GM13976 (cell line): ENCODE measurements around the gene PDCD1.

ENCODE experiments used
- DNase-seq: peaks from one replicate; pipeline ENCODE4 v3.0.0; 2012; ENCODE audit warnings: low spot score
- in situ Hi-C: fragments of 300-500 bp; cut with MboI; formaldehyde crosslinking; loops from one replicate; pipeline ENCODE4 v1.12.0; 2022; ENCODE audit warnings: low sequenced_read_pairs, mixed read lengths, inconsistent platforms; ENCODE audit not compliant: unreplicated experiment
- TF ChIP-seq, protein P1 (sequence below): IDR thresholded peaks from 2 replicates; pipeline ENCODE4 v1.5.1; 2012; ENCODE audit warnings: borderline replicate concordance, mild to moderate bottlenecking; ENCODE audit not compliant: insufficient read depth; ENCODE audit errors: extremely low read depth, missing control alignments, control extremely low read depth

The PDCD1 gene

DNA sequence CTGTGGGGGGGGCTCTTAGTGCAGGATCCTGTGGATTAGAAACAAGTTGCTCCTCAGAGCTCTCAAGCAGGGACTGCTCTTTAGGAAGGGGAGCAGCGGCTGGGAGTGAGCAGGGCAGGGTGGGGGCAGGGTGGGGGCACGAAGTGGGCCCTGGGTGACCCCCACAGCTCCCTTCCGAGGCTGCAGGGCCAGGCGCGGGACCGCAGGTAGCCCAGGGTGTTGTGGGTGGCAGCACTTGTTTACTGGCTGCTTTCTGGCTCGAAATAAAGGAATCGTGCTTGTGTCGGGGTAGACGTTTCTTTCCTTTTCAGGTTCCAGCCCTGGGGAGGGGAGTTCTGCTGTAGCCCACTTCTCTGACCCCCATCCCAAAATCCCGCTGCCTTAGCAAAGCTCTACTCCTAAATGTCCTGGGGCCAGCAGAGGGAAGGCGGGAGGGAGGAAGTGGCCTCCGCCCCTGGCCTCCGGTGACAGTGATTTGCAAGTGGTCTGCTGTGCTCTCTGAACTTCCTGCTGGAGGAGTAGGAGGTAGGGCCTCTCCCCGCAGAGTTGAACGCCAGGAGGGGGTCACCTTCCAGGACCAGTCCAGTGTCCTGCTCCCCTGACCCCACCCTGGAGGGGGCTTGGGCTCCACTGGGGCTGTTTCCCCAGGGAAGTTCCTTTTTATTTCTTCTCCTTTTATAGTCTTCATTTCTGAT, 41.4 kb downstream of the PDCD1 start:
- TF ChIP-seq, protein P1, sequence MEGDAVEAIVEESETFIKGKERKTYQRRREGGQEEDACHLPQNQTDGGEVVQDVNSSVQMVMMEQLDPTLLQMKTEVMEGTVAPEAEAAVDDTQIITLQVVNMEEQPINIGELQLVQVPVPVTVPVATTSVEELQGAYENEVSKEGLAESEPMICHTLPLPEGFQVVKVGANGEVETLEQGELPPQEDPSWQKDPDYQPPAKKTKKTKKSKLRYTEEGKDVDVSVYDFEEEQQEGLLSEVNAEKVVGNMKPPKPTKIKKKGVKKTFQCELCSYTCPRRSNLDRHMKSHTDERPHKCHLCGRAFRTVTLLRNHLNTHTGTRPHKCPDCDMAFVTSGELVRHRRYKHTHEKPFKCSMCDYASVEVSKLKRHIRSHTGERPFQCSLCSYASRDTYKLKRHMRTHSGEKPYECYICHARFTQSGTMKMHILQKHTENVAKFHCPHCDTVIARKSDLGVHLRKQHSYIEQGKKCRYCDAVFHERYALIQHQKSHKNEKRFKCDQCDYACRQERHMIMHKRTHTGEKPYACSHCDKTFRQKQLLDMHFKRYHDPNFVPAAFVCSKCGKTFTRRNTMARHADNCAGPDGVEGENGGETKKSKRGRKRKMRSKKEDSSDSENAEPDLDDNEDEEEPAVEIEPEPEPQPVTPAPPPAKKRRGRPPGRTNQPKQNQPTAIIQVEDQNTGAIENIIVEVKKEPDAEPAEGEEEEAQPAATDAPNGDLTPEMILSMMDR, result no peak
- in situ Hi-C loops, result no loop called here
- DNase-seq, result peak; percentile 66

DNA sequence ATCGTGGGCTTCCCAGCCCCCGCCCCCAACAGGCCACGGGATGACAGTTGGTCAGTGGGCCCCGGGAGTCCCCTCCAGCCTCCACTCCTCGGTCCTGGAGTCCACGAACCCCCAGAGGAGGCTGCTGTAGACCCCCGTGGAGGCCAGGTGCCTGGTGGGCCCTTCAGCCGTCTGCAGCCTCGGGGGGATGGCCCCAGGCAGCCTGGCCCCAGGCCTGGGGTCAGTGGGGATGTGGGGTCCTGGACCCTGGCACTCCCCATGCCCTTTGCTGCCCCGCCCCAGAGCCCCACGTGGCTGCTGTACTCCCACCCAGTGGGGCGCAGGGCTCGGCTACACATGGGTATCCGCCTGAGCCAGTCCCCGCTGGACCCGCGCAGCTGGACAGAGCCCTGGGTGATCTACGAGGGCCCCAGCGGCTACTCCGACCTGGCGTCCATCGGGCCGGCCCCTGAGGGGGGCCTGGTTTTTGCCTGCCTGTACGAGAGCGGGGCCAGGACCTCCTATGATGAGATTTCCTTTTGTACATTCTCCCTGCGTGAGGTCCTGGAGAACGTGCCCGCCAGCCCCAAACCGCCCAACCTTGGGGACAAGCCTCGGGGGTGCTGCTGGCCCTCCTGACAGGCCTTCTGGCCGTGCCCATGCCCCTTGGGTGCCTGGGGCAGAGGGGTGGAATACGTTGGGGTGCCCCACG, 42.1 kb downstream of the PDCD1 start:
- DNase-seq, result peak; percentile 20
- TF ChIP-seq, protein P1, result no peak
- in situ Hi-C loops, result no loop called here

DNA sequence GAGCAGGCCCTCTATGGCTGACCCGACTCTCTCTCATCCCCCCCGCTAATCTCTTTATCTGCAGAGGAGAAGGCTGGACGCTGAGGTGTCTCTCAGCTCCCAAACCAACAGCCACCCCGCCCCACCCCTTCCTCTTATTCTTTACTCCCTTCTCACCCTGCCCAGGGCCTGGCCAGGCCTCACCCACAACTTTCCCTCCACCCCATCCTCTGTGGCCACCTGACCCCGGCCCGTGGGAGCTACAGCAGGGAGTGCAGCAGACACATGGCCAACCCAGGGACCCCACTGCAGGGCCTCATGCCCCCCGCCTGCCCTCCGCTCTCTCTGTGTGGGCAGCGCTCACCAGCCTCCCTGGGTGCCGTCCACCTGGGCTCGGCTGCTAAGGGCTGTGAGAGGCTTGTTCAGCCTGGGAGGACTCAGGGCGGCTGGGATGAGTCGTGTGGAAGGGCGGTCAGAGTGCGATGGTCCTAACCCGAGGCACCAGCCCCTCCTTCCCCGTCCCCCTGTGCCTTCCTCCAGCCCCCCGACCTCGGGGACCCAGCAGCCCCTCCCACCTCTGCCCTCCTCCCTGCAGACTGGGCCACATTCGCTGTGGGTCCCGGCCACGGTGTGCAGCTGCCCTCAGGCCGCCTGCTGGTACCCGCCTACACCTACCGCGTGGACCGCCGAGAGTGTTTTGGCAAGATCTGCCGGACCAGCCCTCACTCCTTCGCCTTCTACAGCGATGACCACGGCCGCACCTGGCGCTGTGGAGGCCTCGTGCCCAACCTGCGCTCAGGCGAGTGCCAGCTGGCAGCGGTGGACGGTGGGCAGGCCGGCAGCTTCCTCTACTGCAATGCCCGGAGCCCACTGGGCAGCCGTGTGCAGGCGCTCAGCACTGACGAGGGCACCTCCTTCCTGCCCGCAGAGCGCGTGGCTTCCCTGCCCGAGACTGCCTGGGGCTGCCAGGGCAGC, 42.9 kb downstream of the PDCD1 start:
- peak; percentile 35 for DNase-seq
- in situ Hi-C loops, result no loop called here

DNA sequence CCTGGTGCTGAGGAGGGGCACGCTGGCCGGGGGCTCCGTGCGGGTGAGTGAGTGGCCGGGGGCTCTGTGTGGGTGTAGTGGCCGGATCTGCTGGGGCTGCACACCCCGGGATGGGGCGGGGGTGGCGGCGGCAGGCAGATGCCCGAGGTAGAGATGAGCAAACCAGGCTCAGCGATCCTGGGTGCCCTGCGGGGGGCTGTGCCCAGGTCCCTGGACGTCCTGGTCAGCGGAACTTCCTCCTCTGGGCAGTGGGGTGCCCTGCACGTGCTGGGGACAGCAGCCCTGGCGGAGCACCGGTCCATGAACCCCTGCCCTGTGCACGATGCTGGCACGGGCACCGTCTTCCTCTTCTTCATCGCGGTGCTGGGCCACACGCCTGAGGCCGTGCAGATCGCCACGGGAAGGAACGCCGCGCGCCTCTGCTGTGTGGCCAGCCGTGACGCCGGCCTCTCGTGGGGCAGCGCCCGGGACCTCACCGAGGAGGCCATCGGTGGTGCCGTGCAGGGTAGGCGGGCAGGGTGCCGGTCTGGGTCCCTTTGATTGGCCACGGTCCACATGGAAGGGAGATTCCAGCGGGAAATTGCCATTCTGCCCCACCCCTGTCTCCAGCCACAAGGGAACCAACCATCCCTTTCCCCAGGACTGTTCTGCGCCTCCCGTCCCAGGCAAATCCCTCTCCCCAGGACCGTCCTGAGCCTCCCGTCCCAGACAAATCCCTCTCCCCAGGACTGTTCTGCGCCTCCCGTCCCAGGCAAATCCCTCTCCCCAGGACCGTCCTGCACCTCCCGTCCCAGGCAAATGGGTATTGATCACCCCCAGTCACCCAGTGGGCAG, 43.8 kb downstream of the PDCD1 start:
- in situ Hi-C loops, result no loop called here

More for the DNA sequence above, 42.9 kb downstream of the PDCD1 start:
- TF ChIP-seq, protein P1, result no peak

DNA sequence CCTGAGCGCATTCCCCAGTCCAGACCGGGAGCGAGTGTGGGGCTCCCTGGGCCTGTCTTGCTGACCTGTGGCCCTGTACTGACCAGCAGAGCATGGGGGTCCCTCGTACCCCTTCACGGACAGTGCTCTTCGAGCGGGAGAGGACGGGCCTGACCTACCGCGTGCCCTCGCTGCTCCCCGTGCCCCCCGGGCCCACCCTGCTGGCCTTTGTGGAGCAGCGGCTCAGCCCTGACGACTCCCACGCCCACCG, 44.4 kb downstream of the PDCD1 start:
- in situ Hi-C loops, result no loop called here
- DNase-seq, result no peak
- TF ChIP-seq, protein P1, result no peak

More for the DNA sequence above, 43.8 kb downstream of the PDCD1 start:
- TF ChIP-seq, protein P1, result no peak
- peak; percentile 25 for DNase-seq
